ENCODE measurements around the gene QRICH2. TPM values are rescaled to one million over a fixed set of nuclear protein-coding genes. Genes with fewer than 3 reads are reported as not detected.

QRICH2 gene, protein sequence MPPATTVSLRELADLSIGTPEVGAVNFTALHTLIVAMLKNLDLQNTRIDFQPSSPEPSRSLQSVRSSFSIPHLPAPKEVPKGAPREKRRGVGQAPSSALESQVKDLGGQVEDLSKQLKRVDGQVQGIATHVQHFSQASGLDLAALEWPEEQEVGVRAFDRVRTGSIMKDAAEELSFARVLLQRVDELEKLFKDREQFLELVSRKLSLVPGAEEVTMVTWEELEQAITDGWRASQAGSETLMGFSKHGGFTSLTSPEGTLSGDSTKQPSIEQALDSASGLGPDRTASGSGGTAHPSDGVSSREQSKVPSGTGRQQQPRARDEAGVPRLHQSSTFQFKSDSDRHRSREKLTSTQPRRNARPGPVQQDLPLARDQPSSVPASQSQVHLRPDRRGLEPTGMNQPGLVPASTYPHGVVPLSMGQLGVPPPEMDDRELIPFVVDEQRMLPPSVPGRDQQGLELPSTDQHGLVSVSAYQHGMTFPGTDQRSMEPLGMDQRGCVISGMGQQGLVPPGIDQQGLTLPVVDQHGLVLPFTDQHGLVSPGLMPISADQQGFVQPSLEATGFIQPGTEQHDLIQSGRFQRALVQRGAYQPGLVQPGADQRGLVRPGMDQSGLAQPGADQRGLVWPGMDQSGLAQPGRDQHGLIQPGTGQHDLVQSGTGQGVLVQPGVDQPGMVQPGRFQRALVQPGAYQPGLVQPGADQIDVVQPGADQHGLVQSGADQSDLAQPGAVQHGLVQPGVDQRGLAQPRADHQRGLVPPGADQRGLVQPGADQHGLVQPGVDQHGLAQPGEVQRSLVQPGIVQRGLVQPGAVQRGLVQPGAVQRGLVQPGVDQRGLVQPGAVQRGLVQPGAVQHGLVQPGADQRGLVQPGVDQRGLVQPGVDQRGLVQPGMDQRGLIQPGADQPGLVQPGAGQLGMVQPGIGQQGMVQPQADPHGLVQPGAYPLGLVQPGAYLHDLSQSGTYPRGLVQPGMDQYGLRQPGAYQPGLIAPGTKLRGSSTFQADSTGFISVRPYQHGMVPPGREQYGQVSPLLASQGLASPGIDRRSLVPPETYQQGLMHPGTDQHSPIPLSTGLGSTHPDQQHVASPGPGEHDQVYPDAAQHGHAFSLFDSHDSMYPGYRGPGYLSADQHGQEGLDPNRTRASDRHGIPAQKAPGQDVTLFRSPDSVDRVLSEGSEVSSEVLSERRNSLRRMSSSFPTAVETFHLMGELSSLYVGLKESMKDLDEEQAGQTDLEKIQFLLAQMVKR (N-terminal part only)
- total RNA-seq (1 to 10 TPM in 1 of 2 donors, under 1 TPM in 1; 0.56 to 6.1 TPM), polyA plus RNA-seq (under 1 TPM; 0.67 TPM)

DNA sequence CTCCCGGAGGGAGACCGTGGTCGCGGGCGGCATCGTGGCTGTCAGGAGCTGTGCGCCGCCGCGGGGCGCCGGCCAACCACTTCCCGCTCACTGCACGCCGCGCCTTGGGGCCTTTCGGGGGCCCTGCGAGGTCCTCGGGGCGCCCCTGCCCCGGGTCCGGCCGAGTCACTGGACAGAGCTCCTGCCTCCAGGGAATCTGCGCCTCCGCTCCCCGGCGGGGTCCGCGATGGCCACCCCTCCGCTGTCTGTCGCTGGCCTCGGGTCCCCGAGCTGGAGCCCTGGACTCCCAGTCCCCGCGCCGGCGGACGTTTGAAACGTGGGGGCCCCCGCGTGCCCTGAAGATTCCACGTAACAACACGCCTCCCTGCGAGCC lies at the start of gene QRICH2:
QRICH2 (minus strand) TSS at position 311 of the 373 bp plus-strand sequence; CDS start at position 33, 278 bp downstream.
- no peaks in the 10 kb centered on the region for H3K27me3 ChIP-seq (ENCODE audit: control insufficient read depth in 4 of 4, insufficient read depth in 4 of 4, low read length in 3 of 4)
- H3K9me3 ChIP-seq (ENCODE audit: control insufficient read depth in 4 of 4, low read length in 3 of 4), result no peaks in the 10 kb centered on the region
- H3K27ac ChIP-seq (ENCODE audit: low read depth in 1 of 2, low read length in 2 of 2), result no peak within 1 kb of the TSS
- H3K36me3 ChIP-seq (ENCODE audit: control insufficient read depth in 4 of 4, insufficient read depth in 3 of 4, low read depth in 1 of 4, low read length in 3 of 4), result peaks cover 7 to 33% (median 19%) of the 10 kb centered on the region in 4 donors
- no peaks in the 10 kb centered on the region for H3K4me1 ChIP-seq (ENCODE audit: control insufficient read depth in 4 of 4, insufficient read depth in 4 of 4, low read length in 3 of 4)
- no peak for DNase-seq (ENCODE audit: low spot score)
- no peak for TF ChIP-seq GABPA (IDR thresholded peaks at IDR 0.05 in 1 of 2, conservative IDR thresholded peaks at IDR 0.05 in 1 of 2)
- no peak for TF ChIP-seq FOXA1 (IDR thresholded peaks at IDR 0.05)
- TF ChIP-seq ATF3 (IDR thresholded peaks at IDR 0.05), result no peak
- TF ChIP-seq, protein P1, sequence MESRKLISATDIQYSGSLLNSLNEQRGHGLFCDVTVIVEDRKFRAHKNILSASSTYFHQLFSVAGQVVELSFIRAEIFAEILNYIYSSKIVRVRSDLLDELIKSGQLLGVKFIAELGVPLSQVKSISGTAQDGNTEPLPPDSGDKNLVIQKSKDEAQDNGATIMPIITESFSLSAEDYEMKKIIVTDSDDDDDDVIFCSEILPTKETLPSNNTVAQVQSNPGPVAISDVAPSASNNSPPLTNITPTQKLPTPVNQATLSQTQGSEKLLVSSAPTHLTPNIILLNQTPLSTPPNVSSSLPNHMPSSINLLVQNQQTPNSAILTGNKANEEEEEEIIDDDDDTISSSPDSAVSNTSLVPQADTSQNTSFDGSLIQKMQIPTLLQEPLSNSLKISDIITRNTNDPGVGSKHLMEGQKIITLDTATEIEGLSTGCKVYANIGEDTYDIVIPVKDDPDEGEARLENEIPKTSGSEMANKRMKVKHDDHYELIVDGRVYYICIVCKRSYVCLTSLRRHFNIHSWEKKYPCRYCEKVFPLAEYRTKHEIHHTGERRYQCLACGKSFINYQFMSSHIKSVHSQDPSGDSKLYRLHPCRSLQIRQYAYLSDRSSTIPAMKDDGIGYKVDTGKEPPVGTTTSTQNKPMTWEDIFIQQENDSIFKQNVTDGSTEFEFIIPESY (IDR thresholded peaks at IDR 0.05), result no peak
- TF ChIP-seq HNF4A (conservative IDR thresholded peaks at IDR 0.05), result no peak
- no peak for TF ChIP-seq SP1 (IDR thresholded peaks at IDR 0.05)
- no peak for TF ChIP-seq RXRA (IDR thresholded peaks at IDR 0.05)
- TF ChIP-seq JUND (IDR thresholded peaks at IDR 0.05), result no peak
- TF ChIP-seq CTCF (IDR thresholded peaks at IDR 0.05; ENCODE audit: low read depth, low read length, missing input control), result no peak
- no peak for TF ChIP-seq HNF4G (IDR thresholded peaks at IDR 0.05)
- TF ChIP-seq MAX (IDR thresholded peaks at IDR 0.05), result no peak
- no peak for TF ChIP-seq NR2F2 (IDR thresholded peaks at IDR 0.05)
- no peak for TF ChIP-seq RAD21 (IDR thresholded peaks at IDR 0.05)
- TF ChIP-seq EGR1 (IDR thresholded peaks at IDR 0.05; ENCODE audit: low read depth in 2 of 2), result no peak
- no peak for TF ChIP-seq YY1 (IDR thresholded peaks at IDR 0.05)
- TF ChIP-seq TAF1 (conservative IDR thresholded peaks at IDR 0.05), result no peak
- no peak for TF ChIP-seq REST (IDR thresholded peaks at IDR 0.05)
- TF ChIP-seq FOXA2 (IDR thresholded peaks at IDR 0.05), result no peak
- H3K4me3 ChIP-seq (ENCODE audit: low read depth in 1 of 3, low read length in 3 of 3), result no peak within 1 kb of the TSS
- WGBS, result 97% methylated on average over 44 of the region's 44 CpGs
- no peak within 1 kb of the TSS for H3K9ac ChIP-seq (ENCODE audit: low read depth in 1 of 2, low read length in 2 of 2)

All from liver (tissue), 9 donors.